ENCODE measurements around the gene DLGAP3. TPM values are rescaled to one million over a fixed set of nuclear protein-coding genes. Genes with fewer than 3 reads are reported as not detected.

The DLGAP3 gene
- polyA plus RNA-seq, 1 experiment: not detected

DNA sequence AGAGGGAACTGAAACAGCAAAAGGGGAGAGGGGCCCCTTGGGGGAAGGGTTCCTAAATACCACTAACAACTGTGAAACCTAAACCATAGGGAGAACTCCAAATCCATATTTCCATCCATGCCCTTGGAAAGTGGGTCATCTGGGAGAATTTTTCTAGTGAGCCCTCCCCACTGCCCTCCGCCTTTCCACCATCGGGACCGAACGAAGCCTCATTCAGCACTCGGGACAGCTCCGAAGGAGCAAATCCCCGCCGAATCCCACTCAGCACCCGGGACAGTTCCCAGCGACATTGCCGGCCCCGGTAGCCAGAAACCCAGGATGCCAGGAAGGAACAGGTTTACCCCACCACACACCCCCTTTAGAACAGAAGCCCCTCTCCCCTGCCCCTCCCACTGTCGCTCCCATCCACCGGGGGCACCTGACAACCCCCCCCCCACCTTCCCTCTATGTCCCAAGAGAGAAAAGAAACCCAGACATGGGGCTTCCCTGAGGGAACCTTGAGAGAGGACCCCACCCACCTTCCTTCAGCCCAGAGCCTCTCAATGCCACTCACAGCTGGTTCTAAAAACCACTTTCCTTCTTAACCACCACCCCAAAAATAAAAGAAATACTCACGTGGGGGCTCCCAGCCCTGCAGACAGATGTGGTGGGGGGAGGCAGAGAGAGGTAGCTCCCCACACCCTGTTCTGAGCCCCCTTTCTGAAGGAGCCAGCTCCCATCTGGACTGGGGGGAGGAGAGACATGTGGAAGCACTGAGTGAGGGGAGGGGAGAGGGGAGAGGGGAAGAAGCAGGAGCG lies 4.5 kb downstream of the DLGAP3 start:
- Histone ChIP-seq H3K36me3 (ENCODE audit: control insufficient read depth, insufficient read depth, low read length) (no peaks in the 10 kb centered on the region), H3K4me3 (ENCODE audit: low read depth, low read length) (no peak overlapping the region), H3K27me3 (ENCODE audit: control insufficient read depth, insufficient read depth, low read length) (peaks cover 26% of the 10 kb centered on the region)
- CTCF ChIA-PET: interaction anchor here (0.9 to 1.4 kb wide), 3 partner anchors 12 to 65 kb away, joined by 4 read pairs; partner anchors contain the start of gene SMIM12
- TF ChIP-seq, protein P1, sequence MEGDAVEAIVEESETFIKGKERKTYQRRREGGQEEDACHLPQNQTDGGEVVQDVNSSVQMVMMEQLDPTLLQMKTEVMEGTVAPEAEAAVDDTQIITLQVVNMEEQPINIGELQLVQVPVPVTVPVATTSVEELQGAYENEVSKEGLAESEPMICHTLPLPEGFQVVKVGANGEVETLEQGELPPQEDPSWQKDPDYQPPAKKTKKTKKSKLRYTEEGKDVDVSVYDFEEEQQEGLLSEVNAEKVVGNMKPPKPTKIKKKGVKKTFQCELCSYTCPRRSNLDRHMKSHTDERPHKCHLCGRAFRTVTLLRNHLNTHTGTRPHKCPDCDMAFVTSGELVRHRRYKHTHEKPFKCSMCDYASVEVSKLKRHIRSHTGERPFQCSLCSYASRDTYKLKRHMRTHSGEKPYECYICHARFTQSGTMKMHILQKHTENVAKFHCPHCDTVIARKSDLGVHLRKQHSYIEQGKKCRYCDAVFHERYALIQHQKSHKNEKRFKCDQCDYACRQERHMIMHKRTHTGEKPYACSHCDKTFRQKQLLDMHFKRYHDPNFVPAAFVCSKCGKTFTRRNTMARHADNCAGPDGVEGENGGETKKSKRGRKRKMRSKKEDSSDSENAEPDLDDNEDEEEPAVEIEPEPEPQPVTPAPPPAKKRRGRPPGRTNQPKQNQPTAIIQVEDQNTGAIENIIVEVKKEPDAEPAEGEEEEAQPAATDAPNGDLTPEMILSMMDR (IDR thresholded peaks at IDR 0.05; ENCODE audit: insufficient read depth, low read depth, low read length): no peak
- no peak for DNase-seq (ENCODE audit: low read depth)
- POLR2A ChIA-PET: no interaction called here

- CTCF ChIA-PET: interaction anchor here (1.0 kb wide), 1 partner anchor 9 kb away, joined by 3 read pairs; no protein-coding TSS in a partner anchor
- Histone ChIP-seq H3K4me3 (ENCODE audit: low read depth, low read length) (no peak overlapping the region), H3K36me3 (ENCODE audit: control insufficient read depth, insufficient read depth, low read length) (no peaks in the 10 kb centered on the region), H3K27me3 (ENCODE audit: control insufficient read depth, insufficient read depth, low read length) (peaks cover 19% of the 10 kb centered on the region)
- POLR2A ChIA-PET: no interaction called here
- TF ChIP-seq, protein P1 (IDR thresholded peaks at IDR 0.05; ENCODE audit: insufficient read depth, low read depth, low read length): no peak
- DNase-seq (ENCODE audit: low read depth): no peak
These were observed 6.0 kb downstream of the DLGAP3 start for GRCh38 chr1:34923490-34923889.

GRCh38 chr1:34918977-34919561 lies 10.4 kb downstream of the DLGAP3 start:
- ChIA-PET CTCF (no interaction called here), POLR2A (no interaction called here)
- no peak for DNase-seq (ENCODE audit: low read depth)
- peaks cover 4% of the 10 kb centered on the region for H3K27me3 ChIP-seq (ENCODE audit: control insufficient read depth, insufficient read depth, low read length)
- no peaks in the 10 kb centered on the region for H3K36me3 ChIP-seq (ENCODE audit: control insufficient read depth, insufficient read depth, low read length)
- TF ChIP-seq, protein P1 (IDR thresholded peaks at IDR 0.05; ENCODE audit: insufficient read depth, low read depth, low read length): no peak
- no peak overlapping the region for H3K4me3 ChIP-seq (ENCODE audit: low read depth, low read length)

- no peak for DNase-seq (ENCODE audit: low read depth)
- ChIA-PET POLR2A (no interaction called here), CTCF (no interaction called here)
- Histone ChIP-seq H3K27me3 (ENCODE audit: control insufficient read depth, insufficient read depth, low read length) (peaks cover 4% of the 10 kb centered on the region; the same call in 1 of the 2 replicates), H3K4me3 (ENCODE audit: low read depth, low read length) (no peak overlapping the region), H3K36me3 (ENCODE audit: control insufficient read depth, insufficient read depth, low read length) (no peaks in the 10 kb centered on the region)
- TF ChIP-seq, protein P1 (IDR thresholded peaks at IDR 0.05; ENCODE audit: insufficient read depth, low read depth, low read length): no peak
These were observed 11.0 kb downstream of the DLGAP3 start for GRCh38 chr1:34918386-34918976.

DNA sequence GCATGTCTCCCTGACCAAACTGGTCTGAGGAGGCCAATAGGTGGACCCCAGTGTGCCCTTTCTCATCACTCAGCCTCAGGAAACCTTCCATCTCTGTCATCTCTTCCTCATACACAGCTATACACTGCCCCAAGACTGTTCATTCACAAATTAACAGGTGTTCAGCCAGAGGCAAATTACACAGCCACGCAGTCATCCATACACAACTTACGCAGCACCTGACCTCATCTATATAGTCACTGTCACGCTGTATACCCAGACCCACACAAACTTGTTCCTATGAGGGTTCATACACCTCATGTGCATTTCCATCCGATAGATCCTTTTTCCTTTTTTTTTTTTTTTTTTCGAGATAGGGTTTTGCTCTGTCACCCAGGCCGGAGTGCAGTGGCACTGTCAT lies 12.4 kb downstream of the DLGAP3 start:
- peaks cover 4% of the 10 kb centered on the region; the same call in 1 of the 2 replicates for H3K27me3 ChIP-seq (ENCODE audit: control insufficient read depth, insufficient read depth, low read length)
- ChIA-PET CTCF (no interaction called here), POLR2A (no interaction called here)
- H3K4me3 ChIP-seq (ENCODE audit: low read depth, low read length): no peak overlapping the region
- no peak for DNase-seq (ENCODE audit: low read depth)
- TF ChIP-seq, protein P1 (IDR thresholded peaks at IDR 0.05; ENCODE audit: insufficient read depth, low read depth, low read length): no peak
- no peaks in the 10 kb centered on the region for H3K36me3 ChIP-seq (ENCODE audit: control insufficient read depth, insufficient read depth, low read length)
